HEK293T (cell line): Measurements from ENCODE around the gene CCDC57.

Experiments
- ARNT ChIP-seq: fragments of 450-650 bp; IDR thresholded peaks from 2 replicates; pipeline ENCODE4 v1.6.1; 2017; ENCODE audit warnings: mild to moderate bottlenecking
- BHLHE40 ChIP-seq: fragments of 450-650 bp; IDR thresholded peaks from 2 replicates; pipeline ENCODE4 v1.6.1; 2016; ENCODE audit warnings: mild to moderate bottlenecking, moderate library complexity, borderline replicate concordance
- ELF4 ChIP-seq: fragments of 450-650 bp; IDR thresholded peaks from 2 replicates; pipeline ENCODE4 v1.6.1; 2017; ENCODE audit warnings: antibody characterized with exemption
- FOXA1 ChIP-seq: fragments of 450-650 bp; IDR thresholded peaks from 2 replicates; pipeline ENCODE4 v1.6.1; 2016; ENCODE audit warnings: mild to moderate bottlenecking
- FOXK2 ChIP-seq: fragments of 450-650 bp; IDR thresholded peaks from 2 replicates; pipeline ENCODE4 v1.6.1; 2016; ENCODE audit warnings: mild to moderate bottlenecking
- FOXM1 ChIP-seq: fragments of 450-650 bp; IDR thresholded peaks from 2 replicates; pipeline ENCODE4 v1.6.1; 2017; ENCODE audit warnings: mild to moderate bottlenecking, borderline replicate concordance
- HDGF ChIP-seq: fragments of 450-650 bp; IDR thresholded peaks from 2 replicates; pipeline ENCODE4 v1.6.1; 2017; ENCODE audit warnings: antibody characterized with exemption, borderline replicate concordance
- L3MBTL2 ChIP-seq: fragments of 450-650 bp; conservative IDR thresholded peaks from 2 replicates; pipeline ENCODE4 v1.6.1; 2016; ENCODE audit warnings: mild to moderate bottlenecking
- NFRKB ChIP-seq: fragments of 450-650 bp; IDR thresholded peaks from 2 replicates; pipeline ENCODE4 v1.6.1; 2016; ENCODE audit warnings: mild to moderate bottlenecking, moderate library complexity
- SP1 ChIP-seq: fragments of 450-650 bp; IDR thresholded peaks from 2 replicates; pipeline ENCODE4 v1.6.1; 2017
- SUZ12 ChIP-seq: fragments of 450-650 bp; IDR thresholded peaks from 2 replicates; pipeline ENCODE4 v1.6.1; 2016; ENCODE audit warnings: mild to moderate bottlenecking
- TARDBP ChIP-seq: fragments of 450-650 bp; IDR thresholded peaks from 2 replicates; pipeline ENCODE4 v1.6.1; 2016

- TF ChIP-seq FOXK2 (no peak), BHLHE40 (no peak), SUZ12 (no peak), HDGF (no peak), NFRKB (no peak), FOXM1 (no peak), ARNT (no peak), SP1 (no peak), L3MBTL2 (no peak), ELF4 (no peak), TARDBP (no peak), FOXA1 (no peak)
Observed at GRCh38 chr17:82232876-82233785, 20.5 kb upstream of the CCDC57 start.
